ENCODE data around the gene CRYGS. TPM values are rescaled to one million over a fixed set of nuclear protein-coding genes. Genes with fewer than 3 reads are reported as not detected.
"Not testable (repeated sequence)": the region's sequence is repeated elsewhere in the genome, so short reads cannot be mapped to it uniquely, and the experiment has no call there.

The CRYGS gene
- total RNA-seq, 1 donor, result 0.21 TPM

DNA sequence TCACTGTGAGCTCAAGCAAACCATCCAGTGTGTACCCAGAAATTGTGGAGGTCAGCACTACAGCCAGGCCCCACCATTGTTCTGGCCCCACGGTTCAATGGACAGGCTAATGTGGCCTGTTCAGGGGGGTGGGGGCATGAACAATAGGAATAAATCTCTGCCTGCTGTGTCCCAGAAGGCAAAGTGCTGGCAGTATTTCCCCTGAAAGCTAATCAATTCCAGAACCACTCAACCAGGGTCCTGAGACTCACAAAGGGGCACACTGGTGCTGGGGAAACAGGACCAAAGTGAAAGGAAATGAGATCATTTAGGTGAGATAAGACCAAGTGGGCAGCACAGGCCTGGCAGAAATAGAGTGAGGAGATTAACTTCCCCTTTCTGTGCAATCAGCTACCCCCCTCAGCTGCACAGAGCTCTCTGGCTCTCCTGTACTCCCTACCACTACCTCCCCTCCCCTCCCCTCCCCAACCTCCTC, 11.5 kb downstream of the CRYGS start:
- H3K9me3 ChIP-seq (ENCODE audit: low read depth, low read length), result no peaks in the 10 kb centered on the region
- H3K4me1 ChIP-seq (ENCODE audit: insufficient read depth, low read length), result peaks cover 33% of the 10 kb centered on the region
- no peaks in the 10 kb centered on the region for H3K27me3 ChIP-seq (ENCODE audit: insufficient read depth, low read length)
- no peak overlapping the region for H3K4me3 ChIP-seq (ENCODE audit: low read length)

DNA sequence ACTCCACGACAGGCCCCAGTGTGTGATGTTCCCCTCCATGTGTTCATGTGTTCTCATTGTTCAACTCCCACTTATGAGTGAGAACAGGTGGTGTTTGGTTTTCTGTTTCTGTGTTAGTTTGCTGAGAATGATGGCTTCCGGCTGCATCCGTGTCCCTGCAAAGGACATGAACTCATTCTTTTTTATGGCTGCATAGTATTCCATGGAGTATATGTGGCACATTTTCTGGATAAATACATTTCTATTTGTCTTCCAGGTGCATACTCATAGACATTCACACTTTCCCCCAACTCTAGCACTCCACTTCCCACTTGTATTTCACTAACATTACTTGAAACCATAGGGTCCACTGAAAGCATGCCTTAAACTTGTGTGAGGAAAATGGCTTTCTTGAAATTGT, 12.5 kb downstream of the CRYGS start:
- not testable (repeated sequence) for H3K9me3 ChIP-seq (ENCODE audit: low read depth, low read length); H3K27me3 ChIP-seq (ENCODE audit: insufficient read depth, low read length); H3K4me3 ChIP-seq (ENCODE audit: low read length)
- peaks cover 33% of the 10 kb centered on the region for H3K4me1 ChIP-seq (ENCODE audit: insufficient read depth, low read length)

DNA sequence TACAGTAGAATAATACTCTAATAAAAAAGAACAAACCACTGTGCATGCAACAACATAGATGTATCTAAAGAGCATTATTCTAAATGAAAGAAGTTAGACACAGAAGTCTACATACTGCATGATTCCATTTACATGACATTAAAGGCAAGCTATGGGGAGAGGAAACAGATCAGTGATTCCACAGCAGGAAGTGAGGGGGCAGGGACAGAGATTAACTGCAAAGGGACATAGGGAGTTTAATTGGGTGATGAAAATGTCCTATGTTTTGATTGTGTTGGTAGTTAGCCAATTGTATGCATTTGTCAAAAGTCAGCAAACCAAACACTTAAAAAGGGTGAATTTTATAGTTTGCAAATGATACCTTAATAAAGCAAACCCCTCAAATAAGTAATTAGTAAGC, 13.8 kb downstream of the CRYGS start:
- no peak overlapping the region for H3K4me3 ChIP-seq (ENCODE audit: low read length)
- peaks cover 33% of the 10 kb centered on the region for H3K4me1 ChIP-seq (ENCODE audit: insufficient read depth, low read length)
- H3K27me3 ChIP-seq (ENCODE audit: insufficient read depth, low read length), result no peaks in the 10 kb centered on the region
- no peaks in the 10 kb centered on the region for H3K9me3 ChIP-seq (ENCODE audit: low read depth, low read length)

GRCh38 chr3:186529201-186529999, 14.8 kb downstream of the CRYGS start:
- H3K27me3 ChIP-seq (ENCODE audit: insufficient read depth, low read length), result no peaks in the 10 kb centered on the region
- H3K4me1 ChIP-seq (ENCODE audit: insufficient read depth, low read length), result peaks cover 30% of the 10 kb centered on the region
- H3K9me3 ChIP-seq (ENCODE audit: low read depth, low read length), result no peaks in the 10 kb centered on the region
- H3K4me3 ChIP-seq (ENCODE audit: low read length), result no peak overlapping the region

- peaks cover 16% of the 10 kb centered on the region for H3K4me1 ChIP-seq (ENCODE audit: insufficient read depth, low read length)
- H3K9me3 ChIP-seq (ENCODE audit: low read depth, low read length), result no peaks in the 10 kb centered on the region
- H3K27me3 ChIP-seq (ENCODE audit: insufficient read depth, low read length), result no peaks in the 10 kb centered on the region
- no peak overlapping the region for H3K4me3 ChIP-seq (ENCODE audit: low read length)
These were observed 17.9 kb downstream of the CRYGS start for GRCh38 chr3:186526256-186526606.

DNA sequence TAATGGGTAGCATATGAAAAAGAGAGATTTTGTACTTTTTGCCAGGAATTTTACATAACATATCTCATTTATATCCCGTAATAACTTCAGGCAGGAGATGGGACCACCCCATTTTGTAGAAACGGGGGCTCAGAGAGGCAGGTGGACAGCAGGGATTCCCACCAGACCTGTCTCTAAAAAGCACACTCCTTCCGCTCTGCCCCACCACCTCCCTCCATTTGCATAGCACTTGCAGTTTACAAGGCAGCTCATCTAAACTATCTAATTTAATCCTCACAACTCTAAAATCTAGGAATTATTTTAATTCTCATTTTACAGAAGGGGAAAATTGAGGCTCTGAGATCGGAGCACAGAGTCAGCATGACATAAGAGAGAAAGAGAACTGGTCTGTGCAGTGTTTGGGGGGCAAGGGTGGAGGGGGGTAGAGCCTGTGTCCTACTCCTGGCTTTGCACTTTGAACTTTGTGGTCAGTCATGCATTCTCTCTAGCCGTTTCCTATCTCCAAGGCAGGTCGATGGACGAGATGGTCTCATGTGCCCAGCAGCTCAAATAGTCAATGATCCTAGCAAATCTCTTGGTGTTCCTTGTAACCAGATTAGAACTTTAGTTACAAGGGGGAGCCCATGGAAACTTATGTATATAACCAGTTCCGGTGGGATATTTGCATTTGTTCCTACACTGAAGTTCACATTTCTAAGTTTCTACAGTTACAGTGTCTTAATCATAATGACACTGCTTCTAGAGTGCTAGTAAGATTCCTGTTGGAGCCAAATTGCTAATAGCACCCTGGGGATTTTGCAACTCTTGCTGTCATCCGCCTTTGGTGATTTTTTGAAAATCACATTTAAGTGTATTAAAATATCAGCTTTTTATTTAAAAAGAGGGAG, 18.6 kb downstream of the CRYGS start:
- Histone ChIP-seq H3K27me3 (ENCODE audit: insufficient read depth, low read length) (no peaks in the 10 kb centered on the region), H3K4me1 (ENCODE audit: insufficient read depth, low read length) (peaks cover 17% of the 10 kb centered on the region), H3K4me3 (ENCODE audit: low read length) (no peak overlapping the region), H3K9me3 (ENCODE audit: low read depth, low read length) (no peaks in the 10 kb centered on the region)

DNA sequence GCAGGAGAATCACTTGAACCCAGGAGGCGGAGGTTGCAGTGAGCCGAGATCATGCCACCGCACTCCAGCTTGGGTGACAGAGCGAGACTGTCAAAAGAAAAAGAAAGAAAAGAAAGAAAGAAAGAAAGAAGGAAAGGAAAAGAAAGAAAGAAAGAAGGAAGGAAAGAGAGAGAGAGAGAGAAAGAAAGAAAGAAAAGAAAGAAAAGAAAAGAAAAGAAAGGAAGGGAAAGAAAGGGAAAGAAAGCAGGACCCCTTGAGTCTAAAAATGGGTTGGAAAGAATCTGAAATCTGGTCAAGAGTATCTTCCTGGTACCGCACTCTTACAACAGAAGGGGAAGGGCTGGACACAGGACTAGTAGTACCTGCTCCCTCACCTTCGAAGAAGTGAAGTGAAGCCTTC, 19.6 kb downstream of the CRYGS start:
- no peaks in the 10 kb centered on the region for H3K27me3 ChIP-seq (ENCODE audit: insufficient read depth, low read length)
- H3K4me3 ChIP-seq (ENCODE audit: low read length), result no peak overlapping the region
- no peaks in the 10 kb centered on the region for H3K9me3 ChIP-seq (ENCODE audit: low read depth, low read length)
- peaks cover 19% of the 10 kb centered on the region for H3K4me1 ChIP-seq (ENCODE audit: insufficient read depth, low read length)

DNA sequence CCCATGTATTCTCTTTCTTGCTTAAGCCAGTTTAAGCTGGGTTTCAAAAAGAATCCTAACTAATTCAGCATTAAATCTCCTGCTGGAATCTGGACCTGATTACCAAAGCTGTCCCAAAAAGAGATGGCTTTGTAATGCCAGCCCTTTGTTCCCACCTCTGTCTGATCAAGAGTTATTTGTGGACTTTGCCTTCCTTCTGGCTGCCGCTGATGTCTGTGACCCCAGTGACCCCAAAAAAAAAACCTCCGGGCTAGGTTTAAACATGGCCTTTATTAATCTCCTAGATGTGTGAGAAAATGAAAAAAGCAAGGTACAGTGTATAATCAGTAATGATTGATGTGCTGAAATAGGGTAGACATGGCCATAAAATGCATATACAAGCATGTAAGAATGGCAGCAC, 20.7 kb downstream of the CRYGS start:
- peaks cover 23% of the 10 kb centered on the region for H3K4me1 ChIP-seq (ENCODE audit: insufficient read depth, low read length)
- H3K4me3 ChIP-seq (ENCODE audit: low read length), result no peak overlapping the region

GRCh38 chr3:186523022-186523421, 21.2 kb downstream of the CRYGS start:
- Histone ChIP-seq H3K4me3 (ENCODE audit: low read length) (no peak overlapping the region), H3K9me3 (ENCODE audit: low read depth, low read length) (no peaks in the 10 kb centered on the region), H3K27me3 (ENCODE audit: insufficient read depth, low read length) (no peaks in the 10 kb centered on the region), H3K4me1 (ENCODE audit: insufficient read depth, low read length) (peaks cover 27% of the 10 kb centered on the region)

More for the DNA sequence above, 20.7 kb downstream of the CRYGS start:
- H3K27me3 ChIP-seq (ENCODE audit: insufficient read depth, low read length), result no peaks in the 10 kb centered on the region
- no peaks in the 10 kb centered on the region for H3K9me3 ChIP-seq (ENCODE audit: low read depth, low read length)

GRCh38 chr3:186520957-186521842, 23.0 kb downstream of the CRYGS start:
- no peak overlapping the region for H3K4me3 ChIP-seq (ENCODE audit: low read length)
- H3K4me1 ChIP-seq (ENCODE audit: insufficient read depth, low read length), result peaks cover 28% of the 10 kb centered on the region
- H3K27me3 ChIP-seq (ENCODE audit: insufficient read depth, low read length), result no peaks in the 10 kb centered on the region
- no peaks in the 10 kb centered on the region for H3K9me3 ChIP-seq (ENCODE audit: low read depth, low read length)

GRCh38 chr3:186520431-186520830, 23.7 kb downstream of the CRYGS start:
- no peaks in the 10 kb centered on the region for H3K9me3 ChIP-seq (ENCODE audit: low read depth, low read length)
- H3K27me3 ChIP-seq (ENCODE audit: insufficient read depth, low read length), result no peaks in the 10 kb centered on the region
- peaks cover 36% of the 10 kb centered on the region for H3K4me1 ChIP-seq (ENCODE audit: insufficient read depth, low read length)
- H3K4me3 ChIP-seq (ENCODE audit: low read length), result no peak overlapping the region

GRCh38 chr3:186519021-186519658, 25.0 kb downstream of the CRYGS start:
- Histone ChIP-seq H3K27me3 (ENCODE audit: insufficient read depth, low read length) (no peaks in the 10 kb centered on the region), H3K4me1 (ENCODE audit: insufficient read depth, low read length) (peaks cover 47% of the 10 kb centered on the region), H3K4me3 (ENCODE audit: low read length) (no peak overlapping the region), H3K9me3 (ENCODE audit: low read depth, low read length) (no peaks in the 10 kb centered on the region)

DNA sequence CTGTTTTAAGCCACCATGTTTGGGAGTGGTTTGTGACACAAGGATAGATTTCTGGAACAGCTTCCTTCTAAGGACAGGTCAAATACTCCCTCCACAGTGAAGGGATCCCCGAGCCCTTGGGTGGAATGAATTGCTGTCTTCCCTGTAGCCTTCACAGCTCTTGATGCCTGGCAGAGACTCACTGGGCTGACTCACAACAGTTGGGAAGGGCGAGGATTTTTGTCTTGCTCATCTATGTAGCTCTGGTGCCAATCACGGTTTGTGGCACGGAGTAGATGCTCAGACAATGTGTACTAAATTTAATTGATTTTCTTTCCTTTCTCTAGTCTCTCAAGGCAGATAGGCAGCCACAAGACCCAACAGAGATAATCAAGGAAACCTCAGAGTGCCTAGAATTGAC, 27.0 kb downstream of the CRYGS start:
- Histone ChIP-seq H3K4me1 (ENCODE audit: insufficient read depth, low read length) (peaks cover 47% of the 10 kb centered on the region), H3K9me3 (ENCODE audit: low read depth, low read length) (no peaks in the 10 kb centered on the region), H3K4me3 (ENCODE audit: low read length) (no peak overlapping the region), H3K27me3 (ENCODE audit: insufficient read depth, low read length) (no peaks in the 10 kb centered on the region)

DNA sequence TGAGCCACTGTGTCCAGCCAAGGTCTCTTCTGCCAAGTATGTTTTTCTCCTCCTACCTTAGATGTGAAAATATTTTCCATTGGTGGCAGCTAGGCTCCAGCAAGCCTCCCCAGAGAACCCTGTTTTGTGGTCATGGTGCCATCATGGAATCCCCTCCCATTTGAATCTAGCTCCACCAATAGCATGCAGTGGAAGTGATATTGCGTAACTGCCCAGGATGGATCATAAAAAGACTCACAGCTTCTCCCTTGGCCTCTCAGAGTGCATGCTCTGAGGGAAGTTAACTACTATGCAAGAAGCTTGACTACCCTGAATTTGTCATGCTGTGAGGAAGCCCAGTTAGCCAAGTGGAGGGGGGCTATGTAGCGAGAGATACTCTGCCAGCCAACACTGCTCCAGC, 27.5 kb downstream of the CRYGS start:
- no peak overlapping the region for H3K4me3 ChIP-seq (ENCODE audit: low read length)
- H3K27me3 ChIP-seq (ENCODE audit: insufficient read depth, low read length), result no peaks in the 10 kb centered on the region
- no peaks in the 10 kb centered on the region for H3K9me3 ChIP-seq (ENCODE audit: low read depth, low read length)
- peaks cover 43% of the 10 kb centered on the region for H3K4me1 ChIP-seq (ENCODE audit: insufficient read depth, low read length)

Measured in mononuclear cell (primary cell).